OCI-LY3 (cell line): ENCODE results near the gene MAPK14.
"Not testable (repeated sequence)": the region's sequence is repeated elsewhere in the genome, so short reads cannot be mapped to it uniquely, and the experiment has no call there.

Source experiments
- CTCF ChIP-seq: fragments of 200-600, 300-600 bp; sonication (generic); IDR thresholded peaks from 2 replicates; pipeline ENCODE4 v1.5.1; 2014; ENCODE audit warnings: antibody characterized with exemption, low read length, low read depth
- EZH2phosphoT487 ChIP-seq: fragments of 200-600 bp; shearing (Covaris generic); IDR thresholded peaks from 2 replicates; pipeline ENCODE4 v1.6.1; 2018; ENCODE audit warnings: antibody characterized with exemption, mixed run types, low read depth

DNA sequence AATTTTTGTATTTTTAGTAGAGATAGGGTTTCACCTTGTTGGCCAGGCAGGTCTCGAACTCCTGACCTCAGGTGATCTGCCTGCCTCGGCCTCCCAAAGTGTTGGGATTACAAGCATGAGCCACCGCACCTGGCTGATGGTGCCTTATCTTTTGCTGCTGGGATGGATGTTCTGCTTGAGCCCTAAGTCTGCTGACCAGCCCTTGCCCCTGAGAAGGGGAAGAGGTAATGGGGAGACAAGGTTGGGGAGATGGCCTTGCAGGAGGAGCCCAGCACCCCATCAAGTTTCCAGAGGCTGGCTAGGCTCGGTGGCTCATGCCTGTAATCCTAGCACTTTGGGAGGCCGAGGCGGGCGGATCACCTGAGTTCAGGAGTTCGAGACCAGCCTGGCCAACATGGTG lies 96.7 kb downstream of the MAPK14 start:
- not testable (repeated sequence) for TF ChIP-seq CTCF, EZH2phosphoT487
